OCI-LY1 (cell line): ENCODE results near the gene MADD.

Experiments used
- CTCF ChIP-seq: fragments of 200-600 bp; sonication (generic), shearing (Covaris generic); IDR thresholded peaks from 2 replicates; pipeline ENCODE4 v1.5.1; 2017; ENCODE audit warnings: mild to moderate bottlenecking, antibody characterized with exemption, low read length, moderate library complexity, mixed read lengths
- EZH2 ChIP-seq: fragments of 200-600 bp; sonication (generic), shearing (Covaris generic); IDR thresholded peaks from 2 replicates; pipeline ENCODE4 v1.8.0; 2017; ENCODE audit warnings: borderline replicate concordance, mixed run types, mild to moderate bottlenecking, antibody characterized with exemption, low read length, moderate library complexity, mixed read lengths

GRCh38 chr11:47278058-47278457 is 8.1 kb downstream of the MADD start:
- TF ChIP-seq CTCF (no peak), EZH2 (no peak)
